ENCODE measurements around the gene ORM1. TPM values are rescaled to one million over a fixed set of nuclear protein-coding genes. Genes with fewer than 3 reads are reported as not detected.

ORM1 gene
- total RNA-seq, 2 experiments from 2014 or later = not detected

GRCh38 chr9:114372921-114373448 lies 50.1 kb downstream of the ORM1 start:
- Mint-ChIP-seq H3K9me3 (ENCODE audit: insufficient read depth) (no peaks in the 10 kb centered on the region), H3K27ac (peak overlapping the region; percentile 84), H3K4me3 (peak overlapping the region; percentile 75), H3K27me3 (ENCODE audit: low read depth) (no peaks in the 10 kb centered on the region), H3K36me3 (ENCODE audit: low read depth) (peaks cover 91% of the 10 kb centered on the region), H3K4me1 (ENCODE audit: low read depth) (peaks cover 93% of the 10 kb centered on the region)
- ChIA-PET POLR2A (interaction anchor here (0.6 to 15.0 kb wide), 5 partner anchors 8 to 312 kb away, joined by 3 to 407 read pairs (median 3); partner anchors contain the start of gene AKNA), CTCF (interaction anchor here (0.7 to 4.9 kb wide), 5 partner anchors 13 to 281 kb away, joined by 3 to 83 read pairs (median 3); partner anchors contain the start of gene AKNA)
- ATAC-seq = peak; percentile 83
- peak; percentile 95 for DNase-seq

- Mint-ChIP-seq H3K4me1 (ENCODE audit: low read depth) (peaks cover 94% of the 10 kb centered on the region), H3K27me3 (ENCODE audit: low read depth) (no peaks in the 10 kb centered on the region), H3K27ac (peak overlapping the region; percentile 84), H3K9me3 (ENCODE audit: insufficient read depth) (no peaks in the 10 kb centered on the region), H3K4me3 (peak overlapping the region; percentile 40), H3K36me3 (ENCODE audit: low read depth) (peaks cover 93% of the 10 kb centered on the region)
- CTCF ChIA-PET = interaction anchor here (0.7 to 4.9 kb wide), 7 partner anchors 11 to 279 kb away, joined by 3 to 83 read pairs (median 4); partner anchors contain the start of gene AKNA
- peak; percentile 43 for DNase-seq
- POLR2A ChIA-PET = interaction anchor here (0.8 to 15.0 kb wide), 3 partner anchors 12 to 311 kb away, joined by 3 to 407 read pairs (median 3); partner anchors contain the start of gene AKNA
- no peak for ATAC-seq
These were observed 51.2 kb downstream of the ORM1 start for GRCh38 chr9:114373960-114374730.

- POLR2A ChIA-PET = interaction anchor here (15.0 kb wide), 1 partner anchor 11 kb away, joined by 407 read pairs; the partner anchor contains the start of gene AKNA
These were observed 52.0 kb downstream of the ORM1 start for GRCh38 chr9:114374936-114375335.

GRCh38 chr9:114375386-114376175 lies 52.7 kb downstream of the ORM1 start:
- DNase-seq = peak; percentile 60
- Mint-ChIP-seq H3K27ac (peak overlapping the region; percentile 84), H3K36me3 (ENCODE audit: low read depth) (peaks cover 94% of the 10 kb centered on the region), H3K9me3 (ENCODE audit: insufficient read depth) (no peaks in the 10 kb centered on the region), H3K4me1 (ENCODE audit: low read depth) (peaks cover 93% of the 10 kb centered on the region), H3K4me3 (peak overlapping the region; percentile 40), H3K27me3 (ENCODE audit: low read depth) (no peaks in the 10 kb centered on the region)
- CTCF ChIA-PET = interaction anchor here (1.0 to 1.1 kb wide), 3 partner anchors 10 to 15 kb away, joined by 4 to 6 read pairs (median 6); partner anchors contain the start of gene AKNA
- ATAC-seq = no peak
- POLR2A ChIA-PET = interaction anchor here (2.6 to 15.0 kb wide), 3 partner anchors 10 to 11 kb away, joined by 11 to 407 read pairs (median 45); partner anchors contain the start of gene AKNA

More at GRCh38 chr9:114374936-114375335, 52.0 kb downstream of the ORM1 start:
- Mint-ChIP-seq H3K27me3 (ENCODE audit: low read depth) (no peaks in the 10 kb centered on the region), H3K4me1 (ENCODE audit: low read depth) (peaks cover 94% of the 10 kb centered on the region), H3K4me3 (peak overlapping the region; percentile 40), H3K36me3 (ENCODE audit: low read depth) (peaks cover 93% of the 10 kb centered on the region), H3K9me3 (ENCODE audit: insufficient read depth) (no peaks in the 10 kb centered on the region), H3K27ac (peak overlapping the region; percentile 84)
- CTCF ChIA-PET = interaction anchor here (1.0 to 1.1 kb wide), 3 partner anchors 11 to 16 kb away, joined by 4 to 6 read pairs (median 6); partner anchors contain the start of gene AKNA
- DNase-seq (no peak), ATAC-seq (no peak)

Other genes with a start within 250 kb of the ORM1 start
- not detected for gene AMBP, start 244.8 kb upstream of the ORM1 start, total RNA-seq
- gene KIF12, start 223.8 kb upstream of the ORM1 start, total RNA-seq = not detected
- gene COL27A1, start 167.6 kb upstream of the ORM1 start, total RNA-seq = under 1 TPM; 0.47 to 0.99 TPM
- gene ORM2, start 6.8 kb downstream of the ORM1 start, total RNA-seq = not detected
- 100 to 1,000 TPM; 413 to 430 TPM for gene AKNA, start 64.9 kb downstream of the ORM1 start, total RNA-seq
- gene WHRN, start 182.4 kb downstream of the ORM1 start, total RNA-seq = 1 to 10 TPM; 2.6 to 4.1 TPM

All from activated CD8-positive, alpha-beta T cell treated with anti-CD3 and anti-CD28 coated beads, Interleukin-2, amount 10 ng/mL, durations not matched to agents 7 days and 5 days (primary cell).